Measurements from ENCODE around the gene CNBP. TPM values are rescaled to one million over a fixed set of nuclear protein-coding genes. Genes with fewer than 3 reads are reported as not detected.

Gene CNBP
- total and polyA plus RNA-seq, 9 of the 15 experiments (the other 6 are each of a cell fraction or from before 2014, with no cell fraction given), result 284 to 717 (median 412) TPM

GRCh38 chr3:129162729-129163579, 20.7 kb downstream of the CNBP start (continued):
- TF ChIP-seq, protein P1, sequence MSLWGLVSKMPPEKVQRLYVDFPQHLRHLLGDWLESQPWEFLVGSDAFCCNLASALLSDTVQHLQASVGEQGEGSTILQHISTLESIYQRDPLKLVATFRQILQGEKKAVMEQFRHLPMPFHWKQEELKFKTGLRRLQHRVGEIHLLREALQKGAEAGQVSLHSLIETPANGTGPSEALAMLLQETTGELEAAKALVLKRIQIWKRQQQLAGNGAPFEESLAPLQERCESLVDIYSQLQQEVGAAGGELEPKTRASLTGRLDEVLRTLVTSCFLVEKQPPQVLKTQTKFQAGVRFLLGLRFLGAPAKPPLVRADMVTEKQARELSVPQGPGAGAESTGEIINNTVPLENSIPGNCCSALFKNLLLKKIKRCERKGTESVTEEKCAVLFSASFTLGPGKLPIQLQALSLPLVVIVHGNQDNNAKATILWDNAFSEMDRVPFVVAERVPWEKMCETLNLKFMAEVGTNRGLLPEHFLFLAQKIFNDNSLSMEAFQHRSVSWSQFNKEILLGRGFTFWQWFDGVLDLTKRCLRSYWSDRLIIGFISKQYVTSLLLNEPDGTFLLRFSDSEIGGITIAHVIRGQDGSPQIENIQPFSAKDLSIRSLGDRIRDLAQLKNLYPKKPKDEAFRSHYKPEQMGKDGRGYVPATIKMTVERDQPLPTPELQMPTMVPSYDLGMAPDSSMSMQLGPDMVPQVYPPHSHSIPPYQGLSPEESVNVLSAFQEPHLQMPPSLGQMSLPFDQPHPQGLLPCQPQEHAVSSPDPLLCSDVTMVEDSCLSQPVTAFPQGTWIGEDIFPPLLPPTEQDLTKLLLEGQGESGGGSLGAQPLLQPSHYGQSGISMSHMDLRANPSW (CRISPR knock-in tag; IDR thresholded peaks at IDR 0.05), result no peak
- no peak for TF ChIP-seq RBBP5 (IDR thresholded peaks at IDR 0.05; ENCODE audit: borderline replicate concordance, insufficient read depth, low read length, poor library complexity, severe bottlenecking)
- TF ChIP-seq ZNF780A (CRISPR knock-in tag; IDR thresholded peaks at IDR 0.05), result no peak
- TF ChIP-seq C11orf30 (IDR thresholded peaks at IDR 0.05; ENCODE audit: low read depth), result no peak
- TF ChIP-seq, protein P2, sequence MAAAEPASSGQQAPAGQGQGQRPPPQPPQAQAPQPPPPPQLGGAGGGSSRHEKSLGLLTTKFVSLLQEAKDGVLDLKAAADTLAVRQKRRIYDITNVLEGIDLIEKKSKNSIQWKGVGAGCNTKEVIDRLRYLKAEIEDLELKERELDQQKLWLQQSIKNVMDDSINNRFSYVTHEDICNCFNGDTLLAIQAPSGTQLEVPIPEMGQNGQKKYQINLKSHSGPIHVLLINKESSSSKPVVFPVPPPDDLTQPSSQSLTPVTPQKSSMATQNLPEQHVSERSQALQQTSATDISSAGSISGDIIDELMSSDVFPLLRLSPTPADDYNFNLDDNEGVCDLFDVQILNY (CRISPR knock-in tag; IDR thresholded peaks at IDR 0.05), result no peak
- TF ChIP-seq POLR3A (IDR thresholded peaks at IDR 0.05; ENCODE audit: borderline replicate concordance, extremely low read depth, insufficient read depth, insufficient read length), result no peak
- no peak for TF ChIP-seq MAZ (CRISPR knock-in tag; conservative IDR thresholded peaks at IDR 0.05 in 1 of 2, IDR thresholded peaks at IDR 0.05 in 1 of 2)
- no peak for TF ChIP-seq MIER1 (IDR thresholded peaks at IDR 0.05; ENCODE audit: low read depth)
- no peak for TF ChIP-seq NFYB (IDR thresholded peaks at IDR 0.05; ENCODE audit: extremely low read depth, insufficient read length)
- peak; percentile 24; the same call in 1 of the 2 replicates for TF ChIP-seq SUPT5H (IDR thresholded peaks at IDR 0.05)
- TF ChIP-seq RAD21 (CRISPR knock-in tag; conservative IDR thresholded peaks at IDR 0.05 in 1 of 2, IDR thresholded peaks at IDR 0.05 in 1 of 2), result peak in 1 of 2 experiments; percentile 22; a peak in 1 of 4 replicates
- no peak for TF ChIP-seq ZNF511 (CRISPR knock-in tag; IDR thresholded peaks at IDR 0.05)
- TF ChIP-seq TCFL5 (CRISPR knock-in tag; conservative IDR thresholded peaks at IDR 0.05), result no peak
- peak; percentile 52; the same call in 1 of the 2 replicates for TF ChIP-seq POLR2AphosphoS2 (IDR thresholded peaks at IDR 0.05; ENCODE audit: low read length)
- no peak for TF ChIP-seq ZNF436 (CRISPR knock-in tag; IDR thresholded peaks at IDR 0.05)
- TF ChIP-seq, protein P3, sequence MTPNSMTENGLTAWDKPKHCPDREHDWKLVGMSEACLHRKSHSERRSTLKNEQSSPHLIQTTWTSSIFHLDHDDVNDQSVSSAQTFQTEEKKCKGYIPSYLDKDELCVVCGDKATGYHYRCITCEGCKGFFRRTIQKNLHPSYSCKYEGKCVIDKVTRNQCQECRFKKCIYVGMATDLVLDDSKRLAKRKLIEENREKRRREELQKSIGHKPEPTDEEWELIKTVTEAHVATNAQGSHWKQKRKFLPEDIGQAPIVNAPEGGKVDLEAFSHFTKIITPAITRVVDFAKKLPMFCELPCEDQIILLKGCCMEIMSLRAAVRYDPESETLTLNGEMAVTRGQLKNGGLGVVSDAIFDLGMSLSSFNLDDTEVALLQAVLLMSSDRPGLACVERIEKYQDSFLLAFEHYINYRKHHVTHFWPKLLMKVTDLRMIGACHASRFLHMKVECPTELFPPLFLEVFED (CRISPR knock-in tag; conservative IDR thresholded peaks at IDR 0.05), result no peak
- no peak for TF ChIP-seq CEBPZ (IDR thresholded peaks at IDR 0.05; ENCODE audit: borderline replicate concordance, low read depth, low read length)

Data from K562 (cell line).